Cardiac fibroblast (primary cell): Measurements from ENCODE around the gene TRMU.

Source experiments
- DNase-seq, 2 donors: peaks; one replicate each; pipeline versions ENCODE4 v3.0.0 to v3.0.0-alpha.2; 2010; ENCODE audit warnings: low read depth in 2 of 2
- H3K4me3 ChIP-seq, 2 donors: replicated peaks in 1 of 2; 1 replicate in 1 of 2; 2 replicates in 1 of 2; pipeline ENCODE4 v1.5.1; 2011; ENCODE audit warnings: low read depth in 2 of 2, low read length in 2 of 2, mild to moderate bottlenecking in 2 of 2, moderate library complexity in 1 of 2
- CTCF ChIP-seq: IDR thresholded peaks from one replicate; pipeline ENCODE4 v1.5.1; 2011; ENCODE audit warnings: low read depth, mild to moderate bottlenecking, low read length, inconsistent platforms

TRMU gene

GRCh38 chr22:46289244-46289891 lies 46.1 kb upstream of the TRMU start:
- H3K4me3 ChIP-seq, result no peak overlapping the region
- no peak for DNase-seq
- no peak for TF ChIP-seq CTCF

DNA sequence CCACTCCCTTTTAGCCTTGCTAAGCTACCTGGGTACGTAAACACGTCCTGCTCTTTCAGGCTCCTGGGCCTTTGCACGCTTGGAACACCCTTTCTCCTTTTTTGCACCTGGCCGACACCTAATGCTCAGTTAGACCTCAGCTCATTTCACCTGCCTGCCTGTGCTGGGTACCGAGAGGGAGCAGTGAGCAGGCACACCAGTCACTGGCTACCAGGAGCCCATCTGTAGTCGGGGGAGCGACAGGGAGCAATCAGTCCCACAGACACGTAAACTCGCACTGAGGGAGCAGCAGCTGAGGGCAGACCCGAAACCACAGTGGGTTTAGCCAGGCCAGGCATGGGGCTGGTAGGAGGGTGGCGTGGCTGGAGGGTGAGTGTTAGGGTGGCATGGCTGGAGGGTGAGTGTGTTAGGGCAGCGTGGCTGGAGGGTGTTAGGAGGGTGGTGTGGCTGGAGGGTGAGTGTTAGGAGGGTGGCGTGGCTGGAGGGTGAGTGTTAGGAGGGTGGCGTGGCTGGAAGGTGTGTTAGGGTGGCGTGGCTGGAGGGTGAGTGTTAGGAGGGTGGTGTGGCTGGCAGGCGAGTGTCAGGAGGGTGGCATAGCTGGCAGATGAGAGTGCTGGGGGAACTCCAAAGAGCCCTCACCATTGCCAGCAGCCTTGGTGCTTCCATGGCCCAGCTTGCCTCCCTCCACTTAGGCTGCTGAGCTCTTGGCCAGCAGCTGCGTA lies 45.2 kb upstream of the TRMU start:
- DNase-seq, result no peak
- no peak for TF ChIP-seq CTCF
- no peak overlapping the region for H3K4me3 ChIP-seq

DNA sequence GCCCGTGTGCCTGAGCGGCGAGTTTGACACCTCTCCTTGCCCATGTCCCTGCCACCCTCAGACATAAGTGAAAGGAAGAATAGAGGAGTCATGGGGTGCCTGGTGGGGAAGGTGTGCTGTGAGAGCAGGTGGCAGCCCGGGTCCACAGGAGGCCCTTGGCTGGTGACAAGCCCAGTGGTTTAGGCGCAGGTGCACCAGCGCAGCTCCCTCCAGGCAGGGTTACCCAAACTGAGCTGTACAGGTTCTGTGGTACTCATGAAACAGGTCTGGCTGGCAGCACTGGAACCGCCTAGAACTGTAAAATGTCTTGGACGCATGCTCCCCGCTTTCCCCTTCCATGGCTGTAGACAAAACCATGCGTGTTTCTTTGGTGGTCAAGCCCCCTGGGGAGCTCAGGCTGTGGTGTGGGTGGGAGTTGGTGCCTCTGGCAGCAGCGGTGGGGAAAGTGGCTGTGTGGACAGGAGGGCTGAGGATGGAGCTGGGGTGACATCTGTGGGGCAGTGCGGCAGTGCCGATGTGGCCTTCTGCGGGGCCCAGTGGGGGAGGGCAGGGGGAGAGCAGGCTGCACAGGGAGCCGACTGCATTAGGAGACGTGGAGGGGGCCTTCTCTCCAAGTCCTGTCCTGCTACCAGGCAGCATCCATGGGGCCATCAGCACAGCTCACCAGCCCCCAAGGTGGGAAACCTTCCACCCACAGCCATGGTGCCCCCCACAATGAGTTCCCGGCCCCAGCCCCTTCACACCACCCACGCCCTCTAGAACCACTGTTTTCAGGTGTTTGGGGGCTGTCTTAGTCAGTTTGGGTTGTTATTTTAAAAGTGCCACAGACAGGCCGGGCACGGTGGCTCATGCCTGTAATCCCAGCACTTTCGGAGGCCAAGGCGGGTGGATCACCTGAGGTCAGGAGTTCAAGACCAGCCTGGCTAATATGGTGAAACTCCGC lies 44.4 kb upstream of the TRMU start:
- DNase-seq, result no peak
- H3K4me3 ChIP-seq, result no peak overlapping the region
- TF ChIP-seq CTCF, result no peak

GRCh38 chr22:46292173-46292572 lies 43.3 kb upstream of the TRMU start:
- TF ChIP-seq CTCF, result no peak
- no peak overlapping the region for H3K4me3 ChIP-seq
- no peak for DNase-seq

DNA sequence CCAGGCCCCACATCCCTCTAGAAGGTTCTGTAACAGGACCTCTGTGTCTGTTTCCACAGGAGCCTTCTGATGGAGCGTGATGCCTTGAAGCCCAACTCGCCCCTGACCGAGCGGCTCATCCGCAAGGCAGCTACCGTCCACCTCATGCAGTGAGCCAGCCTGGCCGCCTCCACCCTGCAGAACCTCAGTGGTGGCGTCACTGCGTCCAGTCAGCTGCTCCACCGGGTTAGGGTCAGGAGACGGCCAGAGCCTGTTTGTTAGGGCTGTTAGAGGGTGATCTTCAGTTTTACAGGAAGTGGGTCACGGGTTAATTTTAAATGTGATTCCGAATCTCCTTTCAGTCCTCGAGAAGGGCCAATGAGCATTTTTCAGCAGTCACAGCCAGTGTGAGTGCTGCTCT lies 42.8 kb upstream of the TRMU start:
- no peak for DNase-seq
- TF ChIP-seq CTCF, result no peak
- no peak overlapping the region for H3K4me3 ChIP-seq

GRCh38 chr22:46293577-46294260 lies 41.8 kb upstream of the TRMU start:
- no peak overlapping the region for H3K4me3 ChIP-seq
- no peak for TF ChIP-seq CTCF
- DNase-seq, result peak in 1 of 2 donors; percentile 22
